NCI-H510A treated with DMSO at 0.1 percent for 48 hours (cell line): ENCODE results near the gene ISYNA1.

Experiments
- DNase-seq: peaks from one replicate; lab custom pipeline; 2025; lab: John Stamatoyannopoulos, UW

Gene ISYNA1

DNA sequence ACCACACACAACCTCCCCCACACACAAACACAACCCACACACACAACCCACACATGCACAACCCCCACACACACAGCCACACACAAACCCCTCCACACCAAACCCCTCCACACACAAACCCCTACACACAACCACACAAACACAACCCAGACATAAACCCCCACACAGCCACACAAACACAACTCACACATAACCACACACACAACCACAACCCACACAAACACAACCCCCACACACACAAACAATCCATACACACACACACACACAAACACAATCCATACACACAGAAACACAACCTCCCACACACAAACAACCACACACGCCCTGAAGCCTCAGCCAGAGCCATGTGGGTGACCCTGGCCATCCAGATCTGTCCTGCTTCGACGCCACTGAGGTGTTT is 30.0 kb upstream of the ISYNA1 start:
- DNase-seq, result no peak

GRCh38 chr19:18466354-18466753 is 28.4 kb upstream of the ISYNA1 start:
- DNase-seq, result no peak

GRCh38 chr19:18465964-18466339 is 28.0 kb upstream of the ISYNA1 start:
- no peak for DNase-seq

DNA sequence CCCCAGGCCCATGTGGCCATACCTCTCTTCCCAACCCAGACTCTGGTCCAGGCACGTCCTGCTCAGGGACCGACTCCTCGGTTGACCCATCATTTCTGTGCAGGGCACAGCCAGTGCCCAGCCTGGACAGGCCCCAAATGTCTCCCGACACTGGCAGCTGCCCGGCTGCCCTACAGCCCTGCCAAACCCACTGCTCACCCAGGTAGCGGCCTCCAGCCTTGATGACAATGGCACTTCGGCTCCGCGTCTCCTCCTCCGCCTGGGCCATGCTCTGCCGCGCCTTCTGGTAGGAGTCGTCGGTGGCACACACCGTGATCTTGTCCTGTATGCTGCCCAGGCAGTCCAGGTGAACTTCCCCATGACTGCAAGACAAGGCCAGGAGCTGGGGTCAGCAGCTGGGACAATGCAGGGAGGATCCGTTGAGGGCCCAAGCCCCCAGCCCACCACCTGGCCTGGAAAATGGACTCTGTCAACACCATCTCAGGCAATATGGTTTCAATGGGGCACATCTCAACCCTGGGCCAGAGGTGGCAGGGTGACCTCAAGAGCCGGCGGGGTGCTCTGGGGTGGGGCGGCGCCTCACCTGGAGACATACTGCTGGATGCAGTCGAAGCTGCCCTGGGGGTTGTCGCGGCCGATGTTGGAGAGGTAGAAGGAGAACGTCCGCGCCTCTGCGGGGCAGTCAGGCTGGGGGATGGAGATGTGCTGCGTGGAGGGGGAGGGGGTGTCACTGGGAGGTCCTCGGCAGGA is 27.5 kb upstream of the ISYNA1 start:
- no peak for DNase-seq

- peak; percentile 86 for DNase-seq
Observed at GRCh38 chr19:18464646-18465045, 26.7 kb upstream of the ISYNA1 start.

- no peak for DNase-seq
Observed at GRCh38 chr19:18461471-18461870, 23.5 kb upstream of the ISYNA1 start.

DNA sequence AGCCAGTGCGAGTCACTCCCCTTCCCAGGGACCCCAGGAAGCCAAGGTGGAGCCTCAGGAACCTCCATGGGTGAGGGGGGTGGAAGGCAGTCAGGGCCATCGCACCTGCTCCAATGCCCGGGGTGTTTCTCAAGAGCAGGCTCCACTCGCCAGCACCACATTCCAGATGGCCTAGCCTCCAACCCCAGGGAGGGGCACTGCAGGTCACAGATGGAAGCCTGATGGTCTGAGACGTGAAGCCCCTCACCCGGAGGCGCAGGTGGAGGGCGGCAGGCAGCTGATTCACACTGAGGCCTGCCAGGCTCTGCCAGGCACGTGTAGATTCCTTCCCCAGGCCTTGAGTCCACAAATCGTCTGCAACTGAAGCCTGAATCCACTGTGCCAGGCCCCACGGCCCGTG is 23.0 kb upstream of the ISYNA1 start:
- no peak for DNase-seq

DNA sequence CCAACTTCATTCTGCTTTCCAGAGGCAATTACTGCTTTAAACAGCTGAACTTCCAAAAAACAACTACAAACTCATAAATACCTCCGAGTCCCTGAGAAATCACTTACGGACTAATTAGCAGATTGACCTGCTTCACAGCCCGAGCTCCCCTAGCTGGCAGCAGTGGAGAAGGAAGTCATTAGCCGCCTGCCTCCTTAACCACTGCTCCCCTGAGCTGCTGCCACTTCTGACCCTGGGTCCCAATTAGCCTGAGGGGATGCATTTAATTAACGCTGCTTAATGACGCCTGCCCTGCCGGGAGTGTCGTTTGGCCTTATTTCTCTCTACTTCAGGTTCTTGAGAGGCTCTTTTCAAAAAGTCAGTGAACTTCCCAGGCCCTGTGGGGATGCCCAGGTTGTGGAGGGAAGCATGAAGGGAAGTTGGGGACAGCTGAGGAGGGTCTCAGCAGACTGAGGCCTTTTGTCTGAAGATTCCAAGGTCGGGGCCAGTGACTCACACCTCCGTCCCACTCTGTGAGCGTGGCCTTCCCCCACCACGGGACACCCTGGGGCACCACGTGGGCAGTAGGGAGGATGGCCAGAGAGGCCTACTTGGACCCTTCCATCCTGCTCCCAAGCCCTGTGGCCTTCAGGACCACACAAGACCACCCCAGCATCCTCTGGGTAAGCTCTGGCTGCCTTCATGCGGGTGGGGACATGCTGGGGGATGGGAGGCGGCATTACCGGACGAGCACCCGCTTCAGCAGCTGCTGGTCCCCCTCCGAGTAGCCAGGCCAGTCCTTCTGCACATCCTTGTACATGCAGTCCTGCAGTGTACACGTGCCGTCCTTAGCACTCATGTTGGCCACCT is 19.8 kb upstream of the ISYNA1 start:
- DNase-seq, result no peak

DNA sequence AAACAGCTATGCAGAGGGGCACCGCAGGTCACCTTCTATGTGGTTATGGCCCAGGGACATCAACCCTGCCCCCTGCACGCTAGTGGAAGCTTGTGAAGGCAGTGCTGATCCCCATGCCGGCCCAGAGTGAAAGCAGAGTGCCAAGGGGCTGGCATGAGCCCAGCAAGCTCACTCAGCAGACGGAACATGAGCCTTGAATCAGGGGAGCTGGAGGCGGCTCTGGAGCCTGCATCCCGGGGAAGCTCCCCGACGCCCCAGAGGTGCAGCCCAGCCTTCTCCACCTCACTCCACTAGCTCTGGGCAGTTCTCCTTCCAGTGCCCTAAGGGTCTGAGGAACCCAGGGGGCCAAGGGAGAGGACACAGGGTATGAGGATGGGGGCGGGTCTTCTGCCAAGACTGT is 19.0 kb upstream of the ISYNA1 start:
- no peak for DNase-seq

DNA sequence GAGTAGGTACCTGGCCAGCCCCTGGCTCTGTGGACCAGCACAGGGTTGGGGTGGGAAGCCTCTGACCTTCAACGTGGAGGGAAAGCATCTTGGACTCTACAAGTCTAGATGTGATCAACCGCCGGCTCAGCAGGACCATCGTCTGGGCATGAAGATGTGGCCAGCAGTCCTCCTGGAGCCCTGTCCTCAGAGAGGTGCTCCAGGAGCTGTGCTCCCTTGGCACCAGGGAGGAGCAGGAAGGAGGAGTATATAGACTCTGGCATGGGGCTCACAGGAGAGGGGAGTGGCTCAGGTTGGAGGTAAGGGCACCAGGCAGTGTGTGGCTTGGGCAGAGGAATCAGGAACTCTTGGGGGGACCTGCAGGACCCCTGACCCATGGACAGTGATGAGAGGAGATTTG is 18.3 kb upstream of the ISYNA1 start:
- no peak for DNase-seq

- no peak for DNase-seq
Observed at GRCh38 chr19:18453269-18454024, 15.5 kb upstream of the ISYNA1 start.

GRCh38 chr19:18452386-18452785 is 14.5 kb upstream of the ISYNA1 start:
- DNase-seq, result no peak

DNA sequence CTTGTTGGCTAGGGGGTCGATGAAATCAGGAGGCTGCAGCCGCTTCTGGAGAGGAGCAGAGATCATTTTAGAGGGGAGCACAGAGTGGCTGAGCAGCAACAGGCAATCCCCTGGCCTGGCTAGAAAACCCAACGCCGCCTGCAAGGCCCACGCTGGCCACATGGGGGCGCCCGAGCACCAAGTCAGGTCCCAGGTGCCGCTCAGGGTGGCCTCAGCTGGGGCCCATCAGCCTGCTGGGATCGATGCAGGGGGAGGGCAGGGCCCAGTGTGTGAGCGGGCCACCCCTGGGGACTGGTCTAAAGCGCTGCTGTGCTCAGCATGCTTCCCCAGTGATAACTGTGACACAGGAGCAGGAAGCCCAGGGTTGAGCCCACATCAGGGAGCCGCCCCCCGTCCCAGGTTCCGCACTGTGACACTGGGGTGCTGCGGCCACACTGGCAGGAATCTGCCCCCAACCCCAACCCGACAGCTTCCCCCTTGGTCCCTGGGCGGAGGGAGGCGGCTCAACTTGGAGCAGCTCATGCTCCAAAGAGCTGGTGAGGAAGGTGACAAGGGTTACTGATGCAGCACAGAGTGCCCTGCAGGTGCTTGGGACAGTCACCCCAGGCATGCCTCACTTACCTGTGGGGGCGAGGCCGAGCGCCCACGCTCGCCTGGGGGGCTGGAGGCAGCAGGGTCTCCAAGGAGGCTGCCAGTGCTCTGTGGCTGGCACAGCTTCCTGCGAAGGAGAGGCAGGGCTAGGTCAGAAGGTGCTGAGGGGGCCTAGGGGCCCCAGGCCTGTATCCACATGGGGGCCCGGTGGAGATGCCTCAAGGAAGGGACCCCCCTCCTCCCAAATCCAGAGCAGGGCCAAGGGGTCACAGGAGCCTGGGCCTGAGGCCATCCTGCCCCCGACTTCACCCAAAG is 13.3 kb upstream of the ISYNA1 start:
- peak; percentile 53 for DNase-seq

- DNase-seq, result no peak
Observed at GRCh38 chr19:18450021-18450930, 12.3 kb upstream of the ISYNA1 start.

DNA sequence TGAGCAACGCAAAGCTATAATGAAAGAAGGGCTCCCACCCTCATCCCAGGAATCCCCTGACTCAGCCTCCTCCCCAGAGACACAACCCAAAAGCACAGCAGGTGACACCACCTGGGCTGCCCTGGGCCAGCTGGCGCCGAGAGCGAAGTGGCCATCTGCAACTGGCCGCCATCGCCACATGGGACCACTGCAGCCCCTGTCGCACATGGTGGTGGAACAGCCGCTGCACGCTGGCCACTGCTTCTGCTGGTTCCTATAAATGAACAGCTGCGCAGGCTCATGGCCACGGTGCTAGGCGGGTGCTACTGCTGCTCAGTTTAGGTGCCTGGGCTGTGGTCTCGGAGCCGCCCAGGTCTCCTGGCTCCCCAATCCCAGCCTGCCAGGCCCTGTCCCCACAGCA is 11.6 kb upstream of the ISYNA1 start:
- DNase-seq, result no peak

DNA sequence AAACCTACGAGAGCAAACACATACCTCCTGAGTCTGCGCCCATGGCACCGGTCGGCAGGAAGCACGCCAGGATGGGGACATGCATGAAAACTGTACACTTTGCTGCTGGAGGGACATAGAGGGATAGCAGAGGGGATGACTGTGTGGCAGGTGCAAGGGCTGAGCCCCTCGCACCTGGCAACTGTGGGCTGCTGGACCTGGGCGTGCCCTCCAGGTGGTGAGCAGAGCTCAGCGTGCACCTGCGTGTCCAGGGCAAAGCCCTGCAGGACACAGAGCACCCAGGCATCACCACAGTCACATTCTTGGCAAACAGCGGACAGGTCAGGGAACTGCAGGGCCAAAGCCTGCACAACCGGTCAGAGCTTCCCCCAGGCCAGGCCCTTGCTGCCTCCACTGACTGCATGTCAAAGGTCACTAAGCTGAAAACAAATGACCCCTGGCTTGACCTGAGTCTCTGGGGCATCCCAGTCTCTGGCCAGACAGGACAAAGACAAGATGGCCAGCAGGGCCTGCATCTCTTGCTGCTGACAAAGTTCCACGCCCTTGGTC is 9.0 kb upstream of the ISYNA1 start:
- no peak for DNase-seq

GRCh38 chr19:18446145-18446810 is 8.3 kb upstream of the ISYNA1 start:
- no peak for DNase-seq

DNA sequence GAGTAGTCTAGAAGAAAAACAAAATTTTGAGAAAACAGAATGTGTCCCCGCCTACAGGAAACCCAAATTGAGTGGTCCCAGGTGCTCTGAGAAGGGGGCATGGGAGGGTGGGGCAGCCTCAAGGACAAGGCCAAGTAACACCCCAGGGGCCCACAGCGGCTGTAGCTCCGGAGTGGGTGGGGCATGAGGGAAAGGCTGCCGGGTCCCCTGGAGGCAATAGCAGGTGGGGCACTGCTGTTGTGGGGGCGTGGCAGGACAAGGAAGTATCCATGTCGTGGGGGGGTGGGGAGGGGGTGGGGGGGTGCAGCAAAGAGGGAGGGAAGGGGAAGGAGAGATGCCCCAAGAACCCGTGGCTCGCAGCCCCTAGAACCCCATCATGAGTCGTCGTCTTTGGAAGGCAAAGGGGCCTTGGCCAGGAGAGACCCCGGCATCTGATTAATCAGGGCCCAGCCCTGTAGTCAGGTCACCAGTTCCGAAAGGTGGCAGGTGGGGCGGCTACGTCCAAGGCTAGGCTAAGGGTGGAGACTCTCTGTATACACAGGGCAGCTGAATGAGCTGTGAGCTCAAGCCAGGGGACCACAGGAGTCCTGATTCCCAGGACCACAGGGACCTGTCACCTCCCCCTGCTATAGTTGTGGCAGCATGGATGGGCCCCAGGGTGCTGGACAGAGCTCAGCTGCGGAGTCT is 7.5 kb upstream of the ISYNA1 start:
- no peak for DNase-seq

DNA sequence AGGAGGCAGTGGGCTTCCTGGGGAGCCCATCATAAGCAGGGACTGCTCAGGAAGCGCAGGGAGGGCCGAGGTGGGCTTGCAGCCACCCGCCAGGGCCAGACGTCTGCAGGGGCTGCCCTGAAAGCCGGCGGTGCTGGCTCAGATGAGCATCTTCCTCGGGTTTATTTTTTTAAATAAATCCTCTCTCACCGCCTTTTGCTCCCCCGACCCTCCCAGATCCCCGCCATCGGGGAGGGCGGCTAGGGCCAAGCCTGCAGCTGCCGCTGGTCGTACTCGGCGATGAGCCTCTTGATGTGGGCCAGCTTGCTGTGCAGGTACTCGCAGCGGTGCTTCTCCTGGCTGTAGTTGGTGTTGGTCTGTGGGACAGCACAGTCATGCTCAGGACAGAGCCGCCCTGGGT is 6.6 kb upstream of the ISYNA1 start:
- DNase-seq, result no peak
